Lung (tissue), 12 donors: ENCODE results near the gene ETFA. TPM values are rescaled to one million over a fixed set of nuclear protein-coding genes. Genes with fewer than 3 reads are reported as not detected.
A peak's percentile ranks its signal among the peaks of the same experiment; 100 is the strongest.

ENCODE experiments used
- ATAC-seq: fragments of 200-7000 bp; cut with Tn5 transposase; one replicate; pipeline ENCODE4 v1.9.1; 2020; ENCODE audit warnings: moderate number of reproducible peaks; ENCODE audit not compliant: insufficient read depth, low FRiP score
- DNase-seq, 3 donors: peaks; one replicate each; pipeline ENCODE4 v3.0.0-alpha.2; 2013 to 2017
- H3K27ac ChIP-seq, 2 donors: one replicate each; pipeline ENCODE4 v1.5.1; 2013; ENCODE audit warnings: mild to moderate bottlenecking in 2 of 2, moderate library complexity in 2 of 2, control low read depth in 1 of 2, inconsistent platforms in 1 of 2, low read depth in 1 of 2, low read length in 1 of 2
- H3K27me3 ChIP-seq, 3 donors: one replicate each; pipeline ENCODE4 v1.5.1; 2013; ENCODE audit warnings: low read length in 2 of 3; ENCODE audit not compliant: control insufficient read depth in 3 of 3, insufficient read depth in 3 of 3
- H3K36me3 ChIP-seq, 4 donors: one replicate each; pipeline ENCODE4 v1.5.1; 2013; ENCODE audit warnings: low read length in 4 of 4, mild to moderate bottlenecking in 1 of 4, moderate library complexity in 1 of 4; ENCODE audit not compliant: control insufficient read depth in 4 of 4, insufficient read depth in 4 of 4
- H3K4me1 ChIP-seq, 5 donors: one replicate each; pipeline ENCODE4 v1.5.1; 2013; ENCODE audit warnings: low read length in 5 of 5, mild to moderate bottlenecking in 2 of 5, moderate library complexity in 1 of 5; ENCODE audit not compliant: control insufficient read depth in 5 of 5, insufficient read depth in 5 of 5
- H3K4me3 ChIP-seq: one replicate; pipeline ENCODE4 v1.5.1; 2013; ENCODE audit warnings: mild to moderate bottlenecking, control low read depth, moderate library complexity
- H3K9ac ChIP-seq, 2 donors: one replicate each; pipeline ENCODE4 v1.5.1; 2013; ENCODE audit warnings: low read length in 2 of 2, control low read depth in 1 of 2; ENCODE audit not compliant: insufficient read depth in 1 of 2
- H3K9me3 ChIP-seq, 4 donors: one replicate each; pipeline ENCODE4 v1.5.1; 2013; ENCODE audit warnings: low read length in 3 of 4, mild to moderate bottlenecking in 1 of 4, moderate library complexity in 1 of 4; ENCODE audit not compliant: control insufficient read depth in 4 of 4, insufficient read depth in 3 of 4
- WGBS, 2 donors: extraction: QIAGEN DNeasy Blood & Tissue Kit; methylation state at CpG; one replicate each; pipeline ENCODE4 v1.1.7; 2013; 5-methylcytosine and 5-hydroxymethylcytosine counted together
- polyA plus RNA-seq, 2 donors: library from polyadenylated mRNA; stranded (reverse); fragments of 200-250 nt; gene quantifications; one replicate each; pipeline ENCODE4 v1.2.1, GENCODE V29; 2013
- total RNA-seq, 2 donors: library from RNA; depleted of rRNA in 1 of 2; stranded (reverse); fragments of >200 nt in 1 of 2; gene quantifications; one replicate each; pipeline ENCODE4 v1.2.1, GENCODE V29; 2014 to 2021
- TF ChIP-seq, protein P1 (sequence below): IDR thresholded peaks from 2 replicates; pipeline ENCODE4 v1.5.1; 2012; ENCODE audit warnings: mild to moderate bottlenecking; ENCODE audit errors: control extremely low read depth, extremely low read depth
- donor health status: control.
- donor health status: control.
- donor health status: Bipolar disorder and iron deficiency.
- donor health status: healthy.
- donor health status: DM: yes; HTN: yes; CAD: no.

The ETFA gene
- total and polyA plus RNA-seq, 4 donors = 54.5 to 96.4 (median 83.8) TPM

GRCh38 chr15:76344893-76345582 lies 33.8 kb upstream of the ETFA start:
- 9 to 23% methylated on average over 3 of the region's 3 CpGs for WGBS, 2 donors
- H3K9me3 ChIP-seq = peaks cover 0 to 15% (median 0%) of the 10 kb centered on the region in 4 donors
- H3K36me3 ChIP-seq = peaks cover 0 to 2% (median under 1%) of the 10 kb centered on the region in 4 donors
- H3K4me1 ChIP-seq = peaks cover 4 to 35% (median 21%) of the 10 kb centered on the region in 5 donors
- TF ChIP-seq, protein P1, sequence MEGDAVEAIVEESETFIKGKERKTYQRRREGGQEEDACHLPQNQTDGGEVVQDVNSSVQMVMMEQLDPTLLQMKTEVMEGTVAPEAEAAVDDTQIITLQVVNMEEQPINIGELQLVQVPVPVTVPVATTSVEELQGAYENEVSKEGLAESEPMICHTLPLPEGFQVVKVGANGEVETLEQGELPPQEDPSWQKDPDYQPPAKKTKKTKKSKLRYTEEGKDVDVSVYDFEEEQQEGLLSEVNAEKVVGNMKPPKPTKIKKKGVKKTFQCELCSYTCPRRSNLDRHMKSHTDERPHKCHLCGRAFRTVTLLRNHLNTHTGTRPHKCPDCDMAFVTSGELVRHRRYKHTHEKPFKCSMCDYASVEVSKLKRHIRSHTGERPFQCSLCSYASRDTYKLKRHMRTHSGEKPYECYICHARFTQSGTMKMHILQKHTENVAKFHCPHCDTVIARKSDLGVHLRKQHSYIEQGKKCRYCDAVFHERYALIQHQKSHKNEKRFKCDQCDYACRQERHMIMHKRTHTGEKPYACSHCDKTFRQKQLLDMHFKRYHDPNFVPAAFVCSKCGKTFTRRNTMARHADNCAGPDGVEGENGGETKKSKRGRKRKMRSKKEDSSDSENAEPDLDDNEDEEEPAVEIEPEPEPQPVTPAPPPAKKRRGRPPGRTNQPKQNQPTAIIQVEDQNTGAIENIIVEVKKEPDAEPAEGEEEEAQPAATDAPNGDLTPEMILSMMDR = no peak
- peaks cover 14 to 82% (median 74%) of the 10 kb centered on the region in 3 donors for H3K27me3 ChIP-seq
- H3K27ac ChIP-seq = no peak overlapping the region
- no peak overlapping the region for H3K9ac ChIP-seq
- H3K4me3 ChIP-seq = no peak overlapping the region
- ATAC-seq (no peak), DNase-seq (peak in 1 of 3 donors; percentile 23)

GRCh38 chr15:76343313-76343996 lies 32.2 kb upstream of the ETFA start:
- Histone ChIP-seq H3K4me3 (no peak overlapping the region), H3K27ac (no peak overlapping the region), H3K4me1 (peaks cover 4 to 42% (median 26%) of the 10 kb centered on the region in 5 donors), H3K9ac (no peak overlapping the region), H3K36me3 (peaks cover 0 to 2% (median 0%) of the 10 kb centered on the region in 4 donors), H3K9me3 (peaks cover 0 to 16% (median 0%) of the 10 kb centered on the region in 4 donors), H3K27me3 (peaks cover 14 to 85% (median 78%) of the 10 kb centered on the region in 3 donors)
- WGBS, 2 donors = 14 to 27% methylated on average over 16 of the region's 16 CpGs
- TF ChIP-seq, protein P1 = no peak
- ATAC-seq = no peak
- DNase-seq = peak in 2 of 3 donors; percentile 22 to 25

DNA sequence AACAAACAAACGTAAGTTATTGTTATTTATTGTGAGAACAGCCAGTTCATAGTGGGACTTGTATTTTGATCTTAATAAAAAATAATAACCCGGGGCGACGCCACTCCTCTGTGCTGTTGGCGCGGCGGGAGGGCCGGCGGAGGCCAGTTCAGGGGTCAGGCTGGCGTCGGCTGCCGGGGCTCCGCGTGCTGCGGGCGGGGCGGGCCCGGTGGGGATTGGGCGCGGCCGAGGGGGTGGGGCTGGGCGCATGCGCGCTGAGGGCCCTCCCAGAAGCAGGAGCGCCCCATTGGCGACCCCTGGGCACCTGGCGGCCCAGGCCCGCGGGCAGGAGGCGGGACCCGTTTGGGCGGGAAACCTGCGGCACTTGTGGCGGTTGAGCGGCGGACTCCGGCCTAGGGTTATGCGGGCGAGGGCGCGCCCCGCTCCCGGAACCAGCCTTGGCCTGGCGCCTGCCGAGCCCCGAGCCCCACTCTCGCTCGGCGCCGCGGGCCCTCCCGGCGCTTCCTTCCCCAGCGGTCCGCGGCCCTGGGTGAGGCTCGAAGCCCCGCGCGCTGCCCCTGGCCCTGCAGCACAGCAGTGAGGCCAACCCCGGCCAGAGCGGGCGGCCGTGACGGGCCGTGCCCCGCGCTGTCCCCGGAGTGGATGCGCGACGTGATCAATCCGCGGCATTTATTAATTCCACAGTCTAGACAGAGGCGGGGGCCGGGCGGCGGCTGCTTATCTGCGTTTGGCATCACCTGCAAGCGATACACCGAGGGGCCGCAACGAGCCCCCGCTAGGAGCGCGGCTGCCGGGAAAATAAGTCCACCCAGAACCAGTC lies 31.3 kb upstream of the ETFA start:
- DNase-seq = peak in 2 of 3 donors; percentile 8 to 18
- no peak overlapping the region for H3K4me3 ChIP-seq
- peaks cover 0 to 22% (median 0%) of the 10 kb centered on the region in 4 donors for H3K9me3 ChIP-seq
- H3K27ac ChIP-seq = no peak overlapping the region
- WGBS, 2 donors = 6 to 11% methylated on average over 60 to 87 of the region's 87 CpGs
- TF ChIP-seq, protein P1 = no peak
- H3K4me1 ChIP-seq = peaks cover 3 to 50% (median 26%) of the 10 kb centered on the region in 5 donors
- H3K27me3 ChIP-seq = peaks cover 14 to 82% (median 72%) of the 10 kb centered on the region in 3 donors
- no peaks in the 10 kb centered on the region for H3K36me3 ChIP-seq
- H3K9ac ChIP-seq = no peak overlapping the region
- no peak for ATAC-seq
